ENCODE measurements around the gene RELT. TPM values are rescaled to one million over a fixed set of nuclear protein-coding genes. Genes with fewer than 3 reads are reported as not detected.

The RELT gene
- total RNA-seq, 6 donors from 2014 or later: 4.9 to 27.0 (median 19.2) TPM

DNA sequence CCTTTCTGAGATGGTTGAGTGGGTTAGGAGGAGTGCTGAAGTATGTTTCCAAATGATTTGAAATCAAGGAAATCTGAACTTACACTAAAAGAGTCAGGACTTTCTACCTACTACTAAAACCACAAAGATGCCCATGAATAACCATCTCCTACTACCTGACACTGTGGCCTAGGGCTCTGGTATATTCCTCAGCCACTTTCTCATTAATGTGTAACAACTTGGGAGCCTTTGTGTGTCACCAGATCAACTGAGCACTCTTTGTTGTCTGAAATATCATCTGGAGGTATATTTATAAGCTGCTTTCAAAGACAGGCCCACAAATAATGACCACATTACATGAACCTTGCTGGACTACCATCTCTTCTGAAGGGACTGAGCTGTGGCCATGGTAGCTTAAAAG lies 43.9 kb downstream of the RELT start:
- no peaks in the 10 kb centered on the region for H3K27me3 ChIP-seq
- H3K9me3 ChIP-seq: no peaks in the 10 kb centered on the region
- H3K27ac ChIP-seq: no peak overlapping the region
- ATAC-seq (ENCODE audit: low FRiP score in 2 of 2): no peak
- H3K36me3 ChIP-seq: peaks cover 0 to 16% (median 2%) of the 10 kb centered on the region in 4 donors
- no peak overlapping the region for H3K4me3 ChIP-seq
- peaks cover 0 to 4% (median 0%) of the 10 kb centered on the region in 4 donors for H3K4me1 ChIP-seq
- no peak for TF ChIP-seq EP300 (IDR thresholded peaks at IDR 0.05)
- TF ChIP-seq POLR2AphosphoS5 (IDR thresholded peaks at IDR 0.05): no peak
- TF ChIP-seq POLR2A (IDR thresholded peaks at IDR 0.05): no peak
- TF ChIP-seq CTCF (IDR thresholded peaks at IDR 0.05): no peak
- DNase-seq: no peak

GRCh38 chr11:73422886-73423285 lies 46.7 kb downstream of the RELT start:
- no peaks in the 10 kb centered on the region for H3K27me3 ChIP-seq
- H3K27ac ChIP-seq: no peak overlapping the region
- ATAC-seq (ENCODE audit: low FRiP score in 2 of 2): no peak
- TF ChIP-seq POLR2AphosphoS5 (IDR thresholded peaks at IDR 0.05) (no peak), CTCF (IDR thresholded peaks at IDR 0.05) (no peak), EP300 (IDR thresholded peaks at IDR 0.05) (no peak), POLR2A (IDR thresholded peaks at IDR 0.05) (no peak)
- no peaks in the 10 kb centered on the region for H3K9me3 ChIP-seq
- H3K36me3 ChIP-seq: peaks cover 0 to 16% (median 2%) of the 10 kb centered on the region in 4 donors
- H3K4me3 ChIP-seq: no peak overlapping the region
- 86 to 91% methylated on average over 4 of the region's 4 CpGs for WGBS, 2 donors
- peaks cover 0 to 3% (median 0%) of the 10 kb centered on the region in 4 donors for H3K4me1 ChIP-seq
- DNase-seq: no peak

GRCh38 chr11:73423506-73423905 lies 47.3 kb downstream of the RELT start:
- Histone ChIP-seq H3K9me3 (no peaks in the 10 kb centered on the region), H3K36me3 (peaks cover 0 to 10% (median 2%) of the 10 kb centered on the region in 4 donors), H3K4me3 (no peak overlapping the region), H3K4me1 (peaks cover 0 to 3% (median 0%) of the 10 kb centered on the region in 4 donors), H3K27me3 (no peaks in the 10 kb centered on the region), H3K27ac (no peak overlapping the region)
- TF ChIP-seq POLR2AphosphoS5 (IDR thresholded peaks at IDR 0.05) (no peak), POLR2A (IDR thresholded peaks at IDR 0.05) (no peak), EP300 (IDR thresholded peaks at IDR 0.05) (no peak), CTCF (IDR thresholded peaks at IDR 0.05) (no peak)
- WGBS, 2 donors: 94 to 100% methylated on average over 3 of the region's 3 CpGs
- DNase-seq (no peak), ATAC-seq (ENCODE audit: low FRiP score in 2 of 2) (no peak)

- H3K4me3 ChIP-seq: no peak overlapping the region
Observed at GRCh38 chr11:73425108-73425507, 48.9 kb downstream of the RELT start.

More at GRCh38 chr11:73425108-73425507, 48.9 kb downstream of the RELT start:
- Histone ChIP-seq H3K27ac (peak overlapping the region in 2 of 4 donors; percentile 43 to 46), H3K4me1 (peaks cover 0 to 3% (median 0%) of the 10 kb centered on the region in 4 donors), H3K36me3 (no peaks in the 10 kb centered on the region), H3K9me3 (no peaks in the 10 kb centered on the region), H3K27me3 (no peaks in the 10 kb centered on the region)
- no peak for TF ChIP-seq EP300 (IDR thresholded peaks at IDR 0.05)
- no peak for TF ChIP-seq CTCF (IDR thresholded peaks at IDR 0.05)
- WGBS, 2 donors: 63 to 76% methylated on average over 1 of the region's 1 CpG
- peak in 1 of 2 donors; percentile 58 for DNase-seq
- peak; percentile 74 to 76 for ATAC-seq (ENCODE audit: low FRiP score in 2 of 2)

Data from upper lobe of left lung (tissue), 6 donors.